GM06990 (cell line): ENCODE data around the gene ABLIM3.

ENCODE experiments used
- DNase-seq: peaks from one replicate; pipeline ENCODE4 v3.0.0-alpha.2; 2011; ENCODE audit not compliant: insufficient read length; ENCODE audit errors: extremely low read depth
- H3K27me3 ChIP-seq: replicated peaks from 2 replicates; pipeline ENCODE4 v1.6.0; 2011; ENCODE audit warnings: low read length; ENCODE audit not compliant: control insufficient read depth, insufficient read depth
- H3K36me3 ChIP-seq: 2 replicates; pipeline ENCODE4 v1.5.1; 2011; ENCODE audit warnings: low read length; ENCODE audit not compliant: control insufficient read depth, insufficient read depth
- H3K4me3 ChIP-seq: replicated peaks from 2 replicates; pipeline ENCODE4 v1.5.1; 2011; ENCODE audit warnings: low read depth, mild to moderate bottlenecking, control low read depth, low read length
- TF ChIP-seq, protein P1 (sequence below): IDR thresholded peaks from 2 replicates; pipeline ENCODE4 v1.5.1; 2011; ENCODE audit warnings: low read length, control low read depth, mild to moderate bottlenecking, inconsistent platforms; ENCODE audit not compliant: insufficient read depth, poor library complexity, severe bottlenecking

ABLIM3 gene

DNA sequence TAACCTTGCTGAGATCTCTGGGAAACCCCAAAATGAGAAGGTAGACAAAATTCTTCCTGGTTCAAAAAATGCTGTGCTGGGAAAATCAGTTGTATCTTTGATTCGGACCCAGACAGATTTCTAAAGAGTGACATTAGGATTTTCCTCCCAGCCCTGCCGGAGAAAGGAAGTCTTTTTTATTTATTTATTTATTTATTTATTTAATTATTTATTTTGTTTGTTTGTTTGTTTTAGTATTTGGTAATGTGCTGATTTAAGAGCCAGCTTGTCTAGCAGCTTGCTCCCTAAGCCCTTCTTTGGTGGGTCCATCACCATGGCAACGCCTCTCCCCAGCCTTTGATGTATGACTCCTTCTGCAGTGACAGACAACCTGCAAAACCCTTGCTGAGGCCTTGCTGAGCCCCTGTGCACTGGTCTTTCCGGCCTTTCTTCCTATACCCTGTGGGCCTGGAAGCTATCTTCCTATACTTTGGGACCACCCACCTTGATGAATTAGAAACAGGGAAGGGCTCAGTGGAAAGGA is 69.7 kb downstream of the ABLIM3 start:
- TF ChIP-seq, protein P1, sequence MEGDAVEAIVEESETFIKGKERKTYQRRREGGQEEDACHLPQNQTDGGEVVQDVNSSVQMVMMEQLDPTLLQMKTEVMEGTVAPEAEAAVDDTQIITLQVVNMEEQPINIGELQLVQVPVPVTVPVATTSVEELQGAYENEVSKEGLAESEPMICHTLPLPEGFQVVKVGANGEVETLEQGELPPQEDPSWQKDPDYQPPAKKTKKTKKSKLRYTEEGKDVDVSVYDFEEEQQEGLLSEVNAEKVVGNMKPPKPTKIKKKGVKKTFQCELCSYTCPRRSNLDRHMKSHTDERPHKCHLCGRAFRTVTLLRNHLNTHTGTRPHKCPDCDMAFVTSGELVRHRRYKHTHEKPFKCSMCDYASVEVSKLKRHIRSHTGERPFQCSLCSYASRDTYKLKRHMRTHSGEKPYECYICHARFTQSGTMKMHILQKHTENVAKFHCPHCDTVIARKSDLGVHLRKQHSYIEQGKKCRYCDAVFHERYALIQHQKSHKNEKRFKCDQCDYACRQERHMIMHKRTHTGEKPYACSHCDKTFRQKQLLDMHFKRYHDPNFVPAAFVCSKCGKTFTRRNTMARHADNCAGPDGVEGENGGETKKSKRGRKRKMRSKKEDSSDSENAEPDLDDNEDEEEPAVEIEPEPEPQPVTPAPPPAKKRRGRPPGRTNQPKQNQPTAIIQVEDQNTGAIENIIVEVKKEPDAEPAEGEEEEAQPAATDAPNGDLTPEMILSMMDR, result no peak
- no peak overlapping the region for H3K4me3 ChIP-seq
- no peak for DNase-seq
- H3K27me3 ChIP-seq, result no peaks in the 10 kb centered on the region
- H3K36me3 ChIP-seq, result no peaks in the 10 kb centered on the region

- Histone ChIP-seq H3K27me3 (no peaks in the 10 kb centered on the region), H3K36me3 (no peaks in the 10 kb centered on the region), H3K4me3 (no peak overlapping the region)
- TF ChIP-seq, protein P1, result no peak
- no peak for DNase-seq
These were observed 70.3 kb downstream of the ABLIM3 start for GRCh38 chr5:149211566-149211965.

DNA sequence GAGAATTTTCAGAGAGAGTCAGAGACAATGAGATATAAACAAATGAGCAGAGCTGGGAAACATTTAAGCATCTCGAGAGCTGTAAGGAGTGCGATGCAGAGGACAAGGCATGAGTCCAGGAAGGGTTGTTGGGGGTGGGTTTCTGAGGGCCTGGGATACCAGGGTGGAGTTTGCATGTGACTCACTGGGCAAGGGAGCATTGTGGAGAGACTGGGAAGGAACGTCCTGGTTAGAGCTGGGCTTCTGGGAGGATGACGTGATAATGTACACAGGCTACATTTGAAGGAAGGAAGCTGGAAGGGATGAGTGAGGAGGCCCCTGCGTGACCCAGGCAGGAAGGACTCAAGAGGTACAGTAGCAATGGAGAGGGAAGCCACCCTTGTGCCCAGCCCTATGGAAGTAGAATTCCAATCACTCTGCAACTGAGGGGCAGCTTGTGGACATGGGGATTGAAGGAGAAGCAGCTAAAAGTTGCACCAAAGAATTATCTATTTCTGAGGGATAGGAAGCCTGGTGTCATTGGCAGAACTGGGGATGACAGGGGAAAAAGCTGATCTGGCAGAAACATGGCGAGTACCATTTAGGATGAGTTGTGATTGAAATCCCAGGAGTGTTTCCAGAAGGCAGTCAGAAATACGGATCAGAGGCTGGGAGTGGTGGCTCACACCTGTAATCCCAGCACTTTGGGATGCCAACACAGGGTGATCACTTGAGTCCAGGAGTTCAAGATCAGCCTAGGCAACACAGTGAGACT is 71.1 kb downstream of the ABLIM3 start:
- H3K27me3 ChIP-seq, result no peaks in the 10 kb centered on the region; the same call in 1 of the 2 replicates
- no peak for DNase-seq
- H3K36me3 ChIP-seq, result no peaks in the 10 kb centered on the region
- TF ChIP-seq, protein P1, result no peak
- no peak overlapping the region for H3K4me3 ChIP-seq

GRCh38 chr5:149213264-149213880 is 72.1 kb downstream of the ABLIM3 start:
- TF ChIP-seq, protein P1, result no peak
- no peak for DNase-seq
- Histone ChIP-seq H3K27me3 (no peaks in the 10 kb centered on the region; the same call in 1 of the 2 replicates), H3K36me3 (no peaks in the 10 kb centered on the region), H3K4me3 (no peak overlapping the region)

DNA sequence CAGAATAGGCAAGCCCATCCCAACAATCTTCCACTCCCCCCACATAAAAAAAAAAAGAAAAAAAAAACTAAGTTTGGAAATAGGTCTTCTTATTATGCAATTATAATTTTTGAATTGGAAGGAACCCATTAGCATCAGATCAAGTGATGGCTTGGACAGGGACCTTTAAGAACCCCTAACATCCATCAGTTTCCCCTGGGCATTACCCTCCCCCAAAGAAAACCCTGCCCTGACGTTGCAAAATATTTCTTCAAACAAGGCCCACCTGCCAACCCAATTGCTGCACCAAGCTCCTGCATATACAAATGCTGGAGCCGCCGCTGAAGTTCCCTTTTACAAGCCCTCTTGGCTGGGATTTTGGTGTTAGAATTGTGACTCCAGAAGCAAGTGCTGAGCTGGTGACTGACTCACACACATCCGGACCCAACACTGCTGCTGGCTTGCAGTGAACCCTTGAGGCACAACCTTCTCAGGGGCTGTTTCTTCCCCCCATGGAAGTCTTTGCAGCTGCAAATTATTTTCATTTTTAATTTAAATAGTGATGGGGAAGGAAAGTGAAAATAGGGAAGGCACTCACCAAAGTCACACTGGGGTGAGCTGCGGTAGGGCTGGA is 74.3 kb downstream of the ABLIM3 start:
- DNase-seq, result no peak
- Histone ChIP-seq H3K4me3 (no peak overlapping the region), H3K36me3 (no peaks in the 10 kb centered on the region), H3K27me3 (no peaks in the 10 kb centered on the region; the same call in 1 of the 2 replicates)
- TF ChIP-seq, protein P1, result no peak
